Measurements from ENCODE around the gene PHLDA3. TPM values are rescaled to one million over a fixed set of nuclear protein-coding genes. Genes with fewer than 3 reads are reported as not detected.

The PHLDA3 gene
- polyA plus RNA-seq, 2 of the 4 experiments (the other 2 are of a cell fraction): 40.5 to 91.1 TPM

- H3K9me3 ChIP-seq: no peaks in the 10 kb centered on the region
- H3K4me2 ChIP-seq: no peak overlapping the region
- FAIRE-seq (no peak), ATAC-seq (no peak), DNase-seq (ENCODE audit: low read depth in 1 of 2, low spot score in 1 of 2) (no peak)
- no peak overlapping the region for H3K4me3 ChIP-seq
- ChIA-PET CTCF (interaction anchor here (1.2 to 3.8 kb wide), 5 partner anchors 13 to 61 kb away, joined by 3 to 26 read pairs (median 5); no protein-coding TSS in a partner anchor), POLR2A (no interaction called here)
- WGBS (ENCODE audit: missing lambda C conversion rate): 72% methylated on average over 6 of the region's 6 CpGs
- TF ChIP-seq RAD21 (conservative IDR thresholded peaks at IDR 0.05 in 1 of 2, IDR thresholded peaks at IDR 0.05 in 1 of 2) (no peak), FOXS1 (CRISPR knock-in tag; IDR thresholded peaks at IDR 0.05) (no peak), HOXA7 (CRISPR knock-in tag; IDR thresholded peaks at IDR 0.05) (no peak), CHD4 (IDR thresholded peaks at IDR 0.05; ENCODE audit: borderline replicate concordance) (no peak)
- H3K27ac ChIP-seq: no peak overlapping the region
- no peaks in the 10 kb centered on the region for H3K4me1 ChIP-seq
Observed at GRCh38 chr1:201422436-201423030, 46.5 kb downstream of the PHLDA3 start.

DNA sequence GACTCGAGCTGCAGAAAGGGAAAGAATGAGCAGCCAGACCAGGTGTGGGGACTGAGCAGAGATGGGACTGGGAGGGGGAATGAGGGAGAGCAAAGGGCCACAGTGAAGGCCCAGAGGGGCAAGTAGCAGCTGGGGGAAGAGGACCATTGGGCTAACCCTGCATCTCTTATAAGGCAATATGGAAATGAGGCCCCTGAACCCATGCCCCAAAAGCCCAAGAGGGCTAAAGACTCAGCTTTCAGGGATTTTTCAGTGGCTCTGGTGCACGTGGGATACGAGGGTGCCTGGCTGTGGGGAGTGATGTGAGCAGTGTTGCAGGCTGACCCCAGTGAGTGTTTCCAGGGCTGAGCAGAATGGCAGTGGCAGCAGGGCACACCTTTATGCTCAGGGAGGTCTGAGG is 47.0 kb downstream of the PHLDA3 start:
- H3K27ac ChIP-seq: no peak overlapping the region
- no peak overlapping the region for H3K4me3 ChIP-seq
- no peaks in the 10 kb centered on the region for H3K9me3 ChIP-seq
- H3K4me1 ChIP-seq: no peaks in the 10 kb centered on the region
- ATAC-seq (no peak), FAIRE-seq (no peak), DNase-seq (ENCODE audit: low read depth in 1 of 2, low spot score in 1 of 2) (no peak)
- WGBS (ENCODE audit: missing lambda C conversion rate): 49% methylated on average over 3 of the region's 3 CpGs
- ChIA-PET POLR2A (no interaction called here), CTCF (interaction anchor here (1.2 to 3.8 kb wide), 3 partner anchors 12 to 27 kb away, joined by 3 to 26 read pairs (median 7); no protein-coding TSS in a partner anchor)
- H3K4me2 ChIP-seq: no peak overlapping the region
- no peak for TF ChIP-seq CBX8 (IDR thresholded peaks at IDR 0.05)
- TF ChIP-seq RFX5 (IDR thresholded peaks at IDR 0.05): no peak
- no peak for TF ChIP-seq HOXA7 (CRISPR knock-in tag; IDR thresholded peaks at IDR 0.05)
- TF ChIP-seq JUN (IDR thresholded peaks at IDR 0.05): no peak
- no peak for TF ChIP-seq REST (IDR thresholded peaks at IDR 0.05)
- TF ChIP-seq, protein P1, sequence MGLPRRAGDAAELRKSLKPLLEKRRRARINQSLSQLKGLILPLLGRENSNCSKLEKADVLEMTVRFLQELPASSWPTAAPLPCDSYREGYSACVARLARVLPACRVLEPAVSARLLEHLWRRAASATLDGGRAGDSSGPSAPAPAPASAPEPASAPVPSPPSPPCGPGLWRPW (IDR thresholded peaks at IDR 0.05): no peak
- no peak for TF ChIP-seq SREBF2 (IDR thresholded peaks at IDR 0.05)
- no peak for TF ChIP-seq KDM5A (IDR thresholded peaks at IDR 0.05)
- no peak for TF ChIP-seq NR3C1 (IDR thresholded peaks at IDR 0.05)
- TF ChIP-seq POLR2A (IDR thresholded peaks at IDR 0.05; ENCODE audit: low read length): no peak
- no peak for TF ChIP-seq CEBPB (IDR thresholded peaks at IDR 0.05)
- TF ChIP-seq RCOR1 (IDR thresholded peaks at IDR 0.05; ENCODE audit: low read depth, low read length): no peak
- no peak for TF ChIP-seq MYC (IDR thresholded peaks at IDR 0.05; ENCODE audit: borderline replicate concordance, low read length)
- TF ChIP-seq HOXB13 (CRISPR knock-in tag; IDR thresholded peaks at IDR 0.05; ENCODE audit: low read depth): no peak
- no peak for TF ChIP-seq MAZ (IDR thresholded peaks at IDR 0.05; ENCODE audit: borderline replicate concordance, low read depth, low read length)
- TF ChIP-seq MAFK (IDR thresholded peaks at IDR 0.05; ENCODE audit: partially characterized antibody): no peak
- TF ChIP-seq RAD21 (conservative IDR thresholded peaks at IDR 0.05 in 1 of 2, IDR thresholded peaks at IDR 0.05 in 1 of 2): no peak
- TF ChIP-seq BHLHE40 (IDR thresholded peaks at IDR 0.05; ENCODE audit: low read depth, low read length): no peak
- TF ChIP-seq EHF (CRISPR knock-in tag; IDR thresholded peaks at IDR 0.05): no peak
- no peak for TF ChIP-seq ZNF302 (CRISPR knock-in tag; IDR thresholded peaks at IDR 0.05)

DNA sequence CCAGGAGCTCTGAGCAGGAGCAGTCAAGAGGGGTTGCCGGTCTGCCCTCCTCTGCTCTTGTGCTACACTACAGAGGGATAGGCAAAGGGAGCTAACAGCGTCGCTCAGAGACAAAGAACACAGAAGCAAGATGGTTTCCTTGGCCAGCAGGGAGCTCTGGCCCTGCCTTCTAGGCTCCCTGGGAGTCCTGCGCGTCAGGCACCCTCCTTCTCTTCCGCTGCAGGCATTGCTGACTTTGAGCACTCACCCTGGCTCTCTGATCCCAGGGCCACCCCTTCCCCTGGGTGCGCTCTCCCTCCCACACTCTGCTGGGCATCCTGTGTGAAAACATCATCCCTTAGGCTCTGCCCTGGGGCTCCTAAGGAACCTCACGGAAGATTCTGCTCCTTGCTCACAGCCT is 47.9 kb downstream of the PHLDA3 start:
- FAIRE-seq: no peak
- WGBS (ENCODE audit: missing lambda C conversion rate): 72% methylated on average over 8 of the region's 8 CpGs
- no peak overlapping the region for H3K4me2 ChIP-seq
- no peak for DNase-seq (ENCODE audit: low read depth in 1 of 2, low spot score in 1 of 2)
- no peak overlapping the region for H3K27ac ChIP-seq
- CTCF ChIA-PET: interaction anchor here (1.2 to 3.8 kb wide), 4 partner anchors 11 to 92 kb away, joined by 3 to 26 read pairs (median 6); no protein-coding TSS in a partner anchor
- H3K9me3 ChIP-seq: no peaks in the 10 kb centered on the region
- no peak; a peak in 1 of 6 replicates for ATAC-seq
- H3K4me1 ChIP-seq: no peaks in the 10 kb centered on the region
- no peak overlapping the region for H3K4me3 ChIP-seq
- POLR2A ChIA-PET: no interaction called here
- no peak for TF ChIP-seq MYC (IDR thresholded peaks at IDR 0.05; ENCODE audit: borderline replicate concordance, low read length)
- no peak for TF ChIP-seq ZNF302 (CRISPR knock-in tag; IDR thresholded peaks at IDR 0.05)
- TF ChIP-seq CEBPB (IDR thresholded peaks at IDR 0.05): no peak
- TF ChIP-seq, protein P1 (IDR thresholded peaks at IDR 0.05): no peak
- no peak for TF ChIP-seq CTCF (IDR thresholded peaks at IDR 0.05)
- TF ChIP-seq BHLHE40 (IDR thresholded peaks at IDR 0.05; ENCODE audit: low read depth, low read length): no peak
- no peak for TF ChIP-seq PBX3 (IDR thresholded peaks at IDR 0.05)
- TF ChIP-seq RFX5 (IDR thresholded peaks at IDR 0.05): no peak
- TF ChIP-seq, protein P2, sequence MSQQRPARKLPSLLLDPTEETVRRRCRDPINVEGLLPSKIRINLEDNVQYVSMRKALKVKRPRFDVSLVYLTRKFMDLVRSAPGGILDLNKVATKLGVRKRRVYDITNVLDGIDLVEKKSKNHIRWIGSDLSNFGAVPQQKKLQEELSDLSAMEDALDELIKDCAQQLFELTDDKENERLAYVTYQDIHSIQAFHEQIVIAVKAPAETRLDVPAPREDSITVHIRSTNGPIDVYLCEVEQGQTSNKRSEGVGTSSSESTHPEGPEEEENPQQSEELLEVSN (IDR thresholded peaks at IDR 0.05; ENCODE audit: borderline replicate concordance, low read depth): no peak
- TF ChIP-seq RARB (CRISPR knock-in tag; IDR thresholded peaks at IDR 0.05): no peak
- no peak for TF ChIP-seq EHMT2 (IDR thresholded peaks at IDR 0.05; ENCODE audit: low read depth)

Data from A549 (cell line).